HG02588 (cell line): ENCODE measurements around the gene A2ML1.
"Not testable (repeated sequence)": the region's sequence is repeated elsewhere in the genome, so short reads cannot be mapped to it uniquely, and the experiment has no call there.

ENCODE experiments used
- ATAC-seq: cut with Tn5 transposase; IDR thresholded peaks from one replicate; pipeline ENCODE4 v1.9.1; 2021; ENCODE audit warnings: mild to moderate bottlenecking, moderate library complexity; ENCODE audit not compliant: unreplicated experiment

The A2ML1 gene

DNA sequence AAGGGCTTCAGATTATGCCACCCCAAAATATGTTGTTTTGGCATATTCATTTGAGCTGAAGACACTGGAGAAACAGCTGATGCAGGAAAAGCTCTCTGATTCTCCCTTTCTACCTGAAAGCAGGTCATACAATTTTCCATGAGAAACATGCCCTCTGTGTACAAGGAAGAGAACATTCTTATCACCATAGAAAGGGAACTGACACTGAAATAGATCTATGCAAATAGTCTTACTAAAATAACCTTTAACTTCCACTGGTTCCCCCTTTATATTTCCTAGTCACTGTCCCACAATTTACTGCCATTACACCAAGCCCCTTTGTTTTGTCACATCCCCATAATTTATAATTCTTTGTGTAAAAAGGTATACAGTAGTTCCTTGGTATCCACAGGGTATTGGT is 82.2 kb downstream of the A2ML1 start:
- no peak for ATAC-seq

DNA sequence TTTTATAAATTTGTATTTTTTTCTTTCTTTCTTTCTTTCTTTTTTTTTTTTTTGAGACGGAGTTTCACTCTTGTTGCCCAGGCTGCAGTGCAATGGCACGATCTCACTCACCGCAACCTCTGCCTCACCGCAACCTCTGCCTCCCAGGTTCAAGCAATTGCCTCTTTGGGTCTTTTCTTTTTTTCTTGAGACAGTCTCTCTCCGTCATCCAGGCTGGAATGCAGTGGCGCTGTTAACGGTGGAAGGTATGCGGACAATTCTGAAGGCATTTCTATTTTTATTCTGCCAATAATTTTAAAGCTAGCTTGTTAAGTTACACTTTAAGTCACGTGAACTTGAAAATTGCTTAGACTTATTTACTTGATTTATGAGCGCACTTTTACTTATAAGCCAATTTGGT is 83.1 kb downstream of the A2ML1 start:
- ATAC-seq, result no peak

DNA sequence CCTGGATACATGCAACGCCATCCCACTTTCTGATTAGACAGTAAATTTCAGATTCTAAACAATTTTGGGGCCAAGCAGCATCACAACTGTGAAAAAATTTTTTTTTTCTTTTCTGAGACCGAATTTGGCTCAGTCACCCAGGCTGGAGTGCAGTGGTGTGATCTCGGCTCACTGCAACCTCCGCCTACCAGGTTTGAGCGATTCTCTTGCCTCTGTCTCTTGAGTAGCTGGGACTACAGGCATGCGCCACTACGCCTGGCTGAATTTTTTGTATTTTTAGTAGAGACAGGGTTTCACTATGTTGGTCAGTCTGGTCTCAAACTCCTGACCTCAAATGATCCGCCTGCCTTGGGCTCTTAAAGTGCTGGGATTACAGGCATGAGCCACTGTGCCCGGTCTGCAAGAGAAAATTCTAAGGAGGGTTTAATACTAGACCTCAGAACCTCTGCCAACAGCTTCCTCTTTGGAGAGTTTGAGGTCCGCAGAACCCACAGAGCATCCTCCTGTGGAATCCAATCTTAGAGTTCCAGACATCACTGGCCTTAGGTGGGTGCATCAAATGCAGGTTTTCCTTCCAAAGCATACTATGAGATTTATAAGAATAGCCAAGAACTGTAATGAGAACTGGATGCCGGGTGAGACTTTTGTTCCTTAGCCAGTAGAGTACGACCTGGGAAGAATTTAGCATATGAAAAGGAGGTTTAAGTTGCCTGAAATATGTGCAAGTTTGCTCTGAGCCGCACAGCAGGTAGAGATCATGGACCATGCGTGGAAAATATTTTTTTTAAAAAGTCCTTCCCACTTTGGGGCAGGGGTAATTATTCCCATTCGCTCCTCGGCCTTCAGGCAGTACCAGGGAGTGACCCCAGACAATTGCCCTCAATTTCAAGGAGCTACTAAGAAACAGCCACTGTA is 84.1 kb downstream of the A2ML1 start:
- no peak for ATAC-seq

DNA sequence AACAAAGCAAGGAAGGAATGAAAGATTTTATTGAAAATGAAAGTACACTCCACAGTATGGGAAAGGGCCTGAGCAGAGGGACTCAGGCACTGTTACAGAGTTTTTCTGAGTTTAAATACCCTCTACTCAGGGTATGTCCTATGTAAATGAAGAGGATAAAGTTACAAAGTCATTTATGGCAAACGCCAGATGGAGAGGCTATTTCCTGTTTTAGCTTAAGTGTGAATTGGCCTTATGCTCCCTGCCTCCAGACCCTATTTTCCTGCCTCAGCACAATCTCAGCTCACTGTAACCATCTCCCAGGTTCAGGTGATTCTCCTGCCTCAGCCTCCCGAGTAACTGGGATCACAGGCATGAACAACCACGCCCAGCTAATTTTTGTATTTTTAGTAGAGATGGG is 85.1 kb downstream of the A2ML1 start:
- ATAC-seq, result no peak

DNA sequence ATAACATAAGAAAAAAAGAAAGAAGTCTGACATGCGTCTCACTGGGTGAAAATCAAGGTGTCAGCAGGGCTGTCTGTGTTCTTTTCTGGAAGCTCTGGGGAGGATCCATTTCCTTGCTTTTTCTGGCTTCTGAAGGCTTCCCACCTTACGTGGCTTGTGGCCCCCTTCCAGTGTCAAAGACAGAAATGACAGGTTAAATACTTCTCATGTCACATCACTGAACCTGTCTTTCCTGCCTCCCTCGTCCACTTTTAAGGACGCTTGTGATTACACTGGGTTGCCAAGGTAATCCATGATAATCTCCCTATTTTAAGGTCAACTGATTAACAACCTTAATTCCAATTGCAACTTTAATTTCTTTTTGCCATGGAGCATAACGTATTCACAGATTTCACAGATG is 87.3 kb downstream of the A2ML1 start:
- no peak for ATAC-seq

DNA sequence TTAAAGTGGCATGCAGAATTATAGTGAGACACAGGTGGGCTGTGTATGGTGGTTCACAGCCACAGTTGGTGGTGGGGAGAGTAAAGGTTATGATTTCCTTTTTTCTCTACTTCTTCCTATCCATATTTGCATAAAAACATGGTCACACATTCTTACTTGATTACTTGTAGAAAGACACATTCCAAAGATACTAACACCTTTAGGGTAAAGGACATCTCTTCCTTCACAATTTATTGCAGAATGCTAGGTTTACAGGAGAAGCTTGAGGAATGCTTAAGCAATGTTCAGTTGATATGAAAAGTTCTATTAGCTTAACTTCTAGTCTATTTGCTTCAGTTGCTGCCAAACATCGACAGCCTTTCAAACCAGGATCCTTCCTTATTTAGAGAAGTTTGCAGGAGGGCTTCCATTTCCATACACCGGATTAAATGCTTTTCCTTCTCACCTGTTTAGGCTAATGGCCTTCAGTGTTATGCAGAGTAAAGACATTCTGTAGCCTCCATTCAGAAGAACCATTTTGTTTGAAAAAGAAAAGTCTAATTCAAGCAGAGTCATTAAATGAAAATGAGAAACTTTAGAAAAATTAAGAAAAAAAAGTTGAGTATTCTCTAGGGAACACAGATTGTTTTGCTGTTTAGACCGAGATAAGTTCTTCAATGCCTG is 89.3 kb downstream of the A2ML1 start:
- no peak for ATAC-seq

DNA sequence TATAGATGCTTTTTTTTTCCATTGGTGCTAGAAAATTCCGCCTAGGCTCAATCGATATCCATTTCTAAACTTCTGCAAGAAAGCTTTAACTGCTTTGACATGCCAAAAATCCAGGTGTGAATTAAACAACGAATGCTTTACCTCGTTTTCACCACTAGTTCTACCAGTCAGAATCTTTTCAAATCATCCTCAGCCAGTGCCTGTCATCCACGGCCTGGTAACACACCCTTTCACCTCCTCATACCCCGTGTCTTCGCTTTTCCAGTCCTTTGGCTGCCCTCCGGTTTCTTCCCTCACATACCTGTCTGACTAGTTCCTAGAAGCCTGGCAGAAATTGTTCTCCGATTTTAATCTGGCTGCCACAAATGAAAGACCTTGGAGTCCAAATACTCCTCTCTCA is 90.5 kb downstream of the A2ML1 start:
- no peak for ATAC-seq

DNA sequence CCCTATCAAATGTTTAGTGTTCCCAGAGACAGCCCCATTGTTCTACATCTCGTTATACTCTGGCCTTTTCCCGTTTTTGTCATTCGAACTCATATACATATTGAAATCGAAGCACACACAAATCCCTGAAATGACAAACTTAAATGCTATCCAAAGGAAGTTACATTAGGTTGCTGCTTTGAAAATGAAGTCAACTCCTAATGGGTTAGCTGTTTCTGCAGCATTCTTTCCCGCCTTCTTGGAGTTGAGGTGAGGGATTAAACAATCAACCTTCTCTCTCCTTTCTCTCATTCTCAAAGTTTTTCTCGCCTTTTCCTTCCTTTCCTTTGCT is 91.2 kb downstream of the A2ML1 start:
- ATAC-seq, result no peak

DNA sequence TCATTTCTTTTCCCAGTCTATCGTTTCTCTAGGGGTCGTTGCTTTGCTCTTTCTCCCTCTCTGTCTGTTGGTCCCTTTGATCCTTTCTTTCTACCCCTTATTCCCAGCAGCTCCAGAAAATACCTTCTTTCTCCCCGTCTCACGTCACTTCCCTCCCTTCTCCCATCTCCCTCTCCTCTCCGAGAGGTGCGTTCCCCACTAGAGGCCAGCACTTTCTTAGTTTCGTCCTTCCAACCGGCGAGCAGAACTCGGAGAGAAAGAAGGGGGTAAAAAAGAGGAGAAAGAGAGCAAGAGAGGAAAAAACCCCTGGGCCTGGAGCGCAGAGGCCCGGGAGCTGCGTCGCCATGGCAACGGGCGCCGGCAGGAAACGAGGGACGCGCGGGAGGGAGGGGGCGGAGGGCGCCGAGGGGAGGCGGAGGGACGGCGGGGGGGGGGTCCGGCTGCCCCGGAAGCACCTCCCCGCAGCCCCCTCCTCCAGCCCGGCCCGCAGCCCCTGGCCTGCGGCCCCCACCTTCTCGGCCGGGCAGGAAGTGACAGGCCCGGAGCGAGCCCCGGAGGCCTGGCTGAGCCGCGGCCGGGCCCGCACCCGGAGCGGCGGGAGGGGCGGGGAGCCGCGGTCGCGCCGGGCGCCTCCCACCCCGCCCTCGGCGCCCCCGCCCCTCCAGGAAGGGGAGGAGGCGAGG is 91.8 kb downstream of the A2ML1 start, which contains the start of gene PHC1:
Gene PHC1 (plus strand): TSS at position 477 of the 683 bp plus-strand sequence. CDS start 3,169 bp downstream, outside the sequence.
- ATAC-seq, result peak; percentile 64

DNA sequence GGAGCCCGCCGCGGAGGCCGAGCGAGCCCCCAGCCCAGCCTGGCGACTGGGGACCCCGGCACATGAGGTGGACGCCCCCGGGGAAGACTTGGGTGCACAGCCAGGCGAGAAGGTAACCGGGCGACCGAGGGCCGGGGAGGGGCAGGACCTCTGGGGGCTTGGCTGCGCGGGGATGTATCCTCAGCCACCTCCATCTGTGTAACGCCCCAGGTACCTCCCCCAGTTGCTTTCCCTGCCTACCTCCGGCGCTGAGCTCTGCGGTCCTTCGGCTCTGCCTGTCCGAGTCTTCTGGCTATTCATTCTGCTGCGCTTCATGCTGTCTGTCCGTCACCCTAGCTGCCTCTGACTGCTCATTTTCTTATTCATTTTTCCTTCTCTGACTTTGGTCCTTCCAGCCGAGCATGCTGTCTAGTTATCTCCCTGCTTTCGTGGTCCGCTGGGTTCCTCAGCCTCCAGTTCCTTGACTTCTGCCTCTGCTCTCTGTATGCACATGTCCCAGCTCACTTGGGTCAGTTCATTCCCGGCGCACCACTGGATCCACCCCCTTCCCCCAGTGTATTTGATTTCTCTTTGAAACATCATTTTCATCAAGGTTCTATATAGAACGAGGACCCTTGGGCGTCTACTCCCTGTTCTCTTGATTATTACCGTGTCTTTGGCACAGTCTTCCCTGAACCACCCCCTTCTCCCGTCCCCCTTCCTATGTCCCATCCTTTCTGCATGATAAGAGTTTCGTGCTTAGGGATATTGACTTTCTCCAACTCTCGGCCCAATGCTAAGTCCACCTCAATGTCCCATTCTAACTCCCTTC is 92.5 kb downstream of the A2ML1 start:
- ATAC-seq, result peak; percentile 79

DNA sequence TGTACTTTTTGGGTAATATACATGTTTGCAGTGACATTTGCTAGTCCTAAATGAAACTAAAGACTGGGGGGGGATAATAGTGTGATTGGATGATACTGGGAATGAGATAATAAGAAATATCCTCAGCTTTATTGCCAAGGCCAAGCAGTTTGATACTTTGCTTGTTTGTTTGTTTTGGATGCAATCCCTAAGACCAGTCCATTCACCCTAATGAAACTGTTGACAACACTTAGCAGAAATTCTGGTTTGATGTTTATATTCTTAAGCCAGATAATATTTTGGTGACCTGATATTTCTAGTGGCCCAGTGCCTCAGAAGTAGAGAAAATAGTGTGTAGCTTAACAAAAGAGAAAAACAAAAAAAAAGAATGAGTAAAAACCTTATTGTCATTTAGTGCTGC is 93.7 kb downstream of the A2ML1 start:
- no peak for ATAC-seq

DNA sequence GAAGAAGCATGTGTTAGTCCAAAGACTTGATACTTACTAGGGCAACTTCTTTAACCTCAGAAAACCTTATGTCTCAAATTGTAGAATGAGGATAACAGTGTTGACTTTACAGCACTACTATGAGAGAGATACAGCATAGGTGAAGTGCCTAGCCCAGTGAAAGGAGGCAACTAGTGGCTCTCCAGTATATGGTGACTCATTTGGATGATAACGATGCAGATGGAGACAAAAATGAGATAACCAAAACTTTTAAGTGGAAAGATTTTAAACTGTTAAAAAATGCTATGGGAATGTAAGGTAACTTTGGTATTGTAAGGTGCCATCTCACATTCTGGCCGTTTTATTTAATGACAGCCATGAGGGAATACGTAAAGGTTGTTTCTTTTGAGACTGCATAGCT is 94.6 kb downstream of the A2ML1 start:
- ATAC-seq, result no peak

DNA sequence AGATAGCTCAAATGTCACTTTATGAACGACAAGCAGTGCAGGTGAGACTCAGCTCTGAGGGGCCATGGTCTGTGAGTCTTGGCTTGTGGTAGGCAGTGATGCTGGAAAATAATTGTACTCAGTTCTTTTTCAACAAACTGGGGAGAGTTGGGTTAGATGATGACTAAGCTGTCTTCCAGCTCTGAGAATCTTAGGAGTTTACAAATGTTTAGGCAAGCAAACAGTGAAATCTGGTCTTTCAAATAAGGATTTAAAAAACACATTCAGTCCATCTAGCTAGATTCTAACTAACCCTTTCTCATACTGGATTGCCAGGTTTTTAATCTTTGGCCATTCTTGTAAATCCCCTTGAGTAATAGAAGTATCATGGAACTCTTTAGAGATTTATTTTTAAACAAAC is 95.3 kb downstream of the A2ML1 start:
- no peak for ATAC-seq

DNA sequence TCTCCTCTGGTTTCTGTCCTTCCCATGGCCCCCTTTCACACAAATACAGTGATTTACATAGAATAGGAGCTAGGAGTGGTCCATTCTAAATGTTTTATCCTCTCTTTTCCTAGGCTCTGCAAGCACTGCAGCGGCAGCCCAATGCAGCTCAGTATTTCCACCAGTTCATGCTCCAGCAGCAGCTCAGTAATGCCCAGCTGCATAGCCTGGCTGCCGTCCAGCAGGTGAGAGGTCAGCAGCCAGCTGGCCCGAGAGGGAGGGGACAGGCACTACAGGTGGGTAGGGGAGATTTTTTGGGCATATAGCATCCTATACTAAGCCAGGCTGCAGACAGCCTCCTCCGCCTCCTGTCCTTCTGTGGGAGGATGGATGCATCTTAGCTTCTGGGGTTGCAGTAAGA is 97.2 kb downstream of the A2ML1 start:
- not testable (repeated sequence) for ATAC-seq

DNA sequence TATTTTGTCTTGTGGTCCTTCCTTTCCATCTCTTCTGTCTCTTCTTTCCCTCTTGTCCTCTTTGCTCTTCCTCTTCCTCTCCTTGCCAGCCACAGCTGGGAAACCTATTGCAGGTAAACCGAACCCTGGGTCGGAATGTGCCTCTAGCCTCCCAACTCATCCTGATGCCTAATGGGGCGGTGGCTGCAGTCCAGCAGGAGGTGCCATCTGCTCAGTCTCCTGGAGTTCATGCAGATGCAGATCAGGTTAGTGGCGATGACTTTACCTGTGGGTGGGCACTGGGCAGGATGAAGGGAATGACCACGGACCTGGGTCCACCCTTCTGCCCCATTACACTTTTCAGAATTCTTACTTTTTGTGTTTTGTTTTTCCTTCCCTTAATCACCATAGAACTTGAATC is 100.1 kb downstream of the A2ML1 start:
- ATAC-seq, result no peak
